ENCODE measurements around the gene HOXB9. TPM values are rescaled to one million over a fixed set of nuclear protein-coding genes. Genes with fewer than 3 reads are reported as not detected.
A peak's percentile ranks its signal among the peaks of the same experiment; 100 is the strongest.

HOXB9 gene
- total RNA-seq, 1 donor from 2014 or later, result 0.20 TPM

DNA sequence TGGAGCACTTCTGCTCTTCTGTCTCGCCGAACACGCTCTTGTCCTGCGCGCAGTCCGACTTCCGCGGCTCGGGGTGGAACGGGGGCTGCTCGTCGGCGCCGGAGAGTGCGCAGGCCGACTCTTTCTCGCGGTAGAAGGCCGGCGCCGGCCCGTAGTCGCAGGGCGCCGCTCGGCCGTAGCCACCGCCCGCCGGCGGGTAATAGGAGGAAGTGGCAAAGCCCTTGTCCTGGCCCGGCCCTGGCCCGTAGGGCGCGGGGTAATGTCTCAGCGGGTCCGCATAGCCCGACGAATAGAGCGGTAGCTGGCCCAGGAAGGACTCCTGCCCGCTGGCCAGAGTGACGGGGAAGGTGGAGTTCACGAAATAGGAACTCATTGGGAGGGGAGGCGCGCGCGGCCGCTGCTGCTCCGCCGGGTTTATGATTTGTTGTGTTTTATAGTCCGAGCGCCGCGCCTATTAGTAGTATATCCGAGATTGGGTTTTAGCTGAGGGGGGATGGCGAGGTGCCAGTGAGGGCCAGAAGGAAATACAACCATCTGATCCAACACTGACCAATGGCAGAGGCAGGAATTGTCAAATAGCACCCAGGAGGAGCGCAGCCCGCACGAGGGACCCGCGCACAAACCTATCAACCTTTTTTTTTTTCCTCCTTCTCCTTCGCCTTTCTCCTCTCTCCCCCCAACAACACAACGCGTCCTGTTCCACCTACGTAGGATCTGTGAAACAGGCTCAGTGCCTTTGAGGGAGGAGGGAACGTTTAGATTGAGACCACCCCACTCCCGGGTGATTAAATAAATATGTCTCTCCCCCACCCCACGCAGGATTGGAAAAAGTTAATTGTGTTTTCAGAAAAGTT is 28.2 kb downstream of the HOXB9 start:
- Mint-ChIP-seq H3K36me3 (ENCODE audit: low read depth) (peaks cover 2% of the 10 kb centered on the region), H3K9me3 (ENCODE audit: low read depth) (no peaks in the 10 kb centered on the region), H3K27ac (ENCODE audit: unreplicated experiment) (no peak overlapping the region), H3K27me3 (ENCODE audit: low read depth) (peaks cover 95% of the 10 kb centered on the region), H3K4me1 (ENCODE audit: low read depth) (peaks cover 13% of the 10 kb centered on the region), H3K4me3 (ENCODE audit: unreplicated experiment) (peak overlapping the region; percentile 49)
- no peak for TF ChIP-seq CTCF (IDR thresholded peaks at IDR 0.05)
- DNase-seq (ENCODE audit: low spot score), result no peak

GRCh38 chr17:48597528-48597777 is 28.7 kb downstream of the HOXB9 start:
- Mint-ChIP-seq H3K4me1 (ENCODE audit: low read depth) (peaks cover 16% of the 10 kb centered on the region), H3K9me3 (ENCODE audit: low read depth) (no peaks in the 10 kb centered on the region), H3K27ac (ENCODE audit: unreplicated experiment) (no peak overlapping the region), H3K27me3 (ENCODE audit: low read depth) (peaks cover 95% of the 10 kb centered on the region), H3K36me3 (ENCODE audit: low read depth) (peaks cover 2% of the 10 kb centered on the region), H3K4me3 (ENCODE audit: unreplicated experiment) (peak overlapping the region; percentile 49)
- no peak for DNase-seq (ENCODE audit: low spot score)
- TF ChIP-seq CTCF (IDR thresholded peaks at IDR 0.05), result no peak

GRCh38 chr17:48596735-48597527 is 29.2 kb downstream of the HOXB9 start:
- Mint-ChIP-seq H3K4me1 (ENCODE audit: low read depth) (peaks cover 16% of the 10 kb centered on the region), H3K27me3 (ENCODE audit: low read depth) (peaks cover 94% of the 10 kb centered on the region), H3K36me3 (ENCODE audit: low read depth) (peaks cover 2% of the 10 kb centered on the region)

GRCh38 chr17:48596000-48596734 is 30.0 kb downstream of the HOXB9 start:
- H3K27ac Mint-ChIP-seq (ENCODE audit: unreplicated experiment), result no peak overlapping the region
- H3K4me3 Mint-ChIP-seq (ENCODE audit: unreplicated experiment), result no peak overlapping the region
- H3K4me1 Mint-ChIP-seq (ENCODE audit: low read depth), result peaks cover 16% of the 10 kb centered on the region
- DNase-seq (ENCODE audit: low spot score), result no peak
- no peaks in the 10 kb centered on the region for H3K9me3 Mint-ChIP-seq (ENCODE audit: low read depth)
- peaks cover 2% of the 10 kb centered on the region for H3K36me3 Mint-ChIP-seq (ENCODE audit: low read depth)
- TF ChIP-seq CTCF (IDR thresholded peaks at IDR 0.05), result no peak
- peaks cover 94% of the 10 kb centered on the region for H3K27me3 Mint-ChIP-seq (ENCODE audit: low read depth)

More at GRCh38 chr17:48596735-48597527, 29.2 kb downstream of the HOXB9 start:
- no peak for TF ChIP-seq CTCF (IDR thresholded peaks at IDR 0.05)
- Mint-ChIP-seq H3K4me3 (ENCODE audit: unreplicated experiment) (no peak overlapping the region), H3K9me3 (ENCODE audit: low read depth) (no peaks in the 10 kb centered on the region), H3K27ac (ENCODE audit: unreplicated experiment) (no peak overlapping the region)
- no peak for DNase-seq (ENCODE audit: low spot score)
